Heart right ventricle (tissue), 16 donors: ENCODE data around the gene VKORC1. TPM values are rescaled to one million over a fixed set of nuclear protein-coding genes. Genes with fewer than 3 reads are reported as not detected.

ENCODE experiments used
- ATAC-seq, 8 donors: fragments of 200-7000 bp; cut with Tn5 transposase; one replicate each; pipeline ENCODE4 v1.9.1; 2020; ENCODE audit warnings: mild to moderate bottlenecking in 8 of 8, moderate library complexity in 8 of 8, moderate number of reproducible peaks in 1 of 8
- DNase-seq, 2 donors: peaks; one replicate each; pipeline ENCODE4 v3.0.0-alpha.2; 2020
- H3K27ac ChIP-seq, 10 donors: fragments of 200-600 bp; sonication (generic) in 2 of 10; one replicate each; pipeline versions ENCODE4 v1.5.0 to v1.8.0; 2020 to 2022; ENCODE audit warnings: mild to moderate bottlenecking in 3 of 10
- H3K27me3 ChIP-seq, 7 donors: fragments of 200-600 bp; one replicate each; pipeline ENCODE4 v1.8.0; 2021 to 2022; ENCODE audit warnings: mild to moderate bottlenecking in 2 of 7
- H3K36me3 ChIP-seq, 9 donors: fragments of 200-600 bp; sonication (generic) in 1 of 9; one replicate each; pipeline versions ENCODE4 v1.5.0 to v1.8.0; 2020 to 2022; ENCODE audit warnings: mild to moderate bottlenecking in 2 of 9
- H3K4me1 ChIP-seq, 9 donors: fragments of 200-600 bp; sonication (generic) in 1 of 9; one replicate each; pipeline versions ENCODE4 v1.5.0 to v1.8.0; 2020 to 2022; ENCODE audit warnings: mild to moderate bottlenecking in 4 of 9
- H3K4me3 ChIP-seq, 10 donors: fragments of 200-600 bp; sonication (generic) in 2 of 10; one replicate each; pipeline versions ENCODE4 v1.5.0 to v1.8.0; 2020 to 2022; ENCODE audit warnings: mild to moderate bottlenecking in 7 of 10, moderate library complexity in 2 of 10
- H3K9me3 ChIP-seq, 11 donors: fragments of 200-600 bp in 10 of 11; sonication (generic) in 2 of 11; one replicate each; pipeline versions ENCODE4 v1.5.0 to v1.8.0; 2013 to 2022; ENCODE audit warnings: mild to moderate bottlenecking in 2 of 11, control low read depth in 1 of 11, moderate library complexity in 1 of 11
- WGBS, 2 donors: extraction: QIAGEN DNeasy Blood & Tissue Kit; methylation state at CpG; one replicate each; pipeline ENCODE4 v1.1.7; 2013; ENCODE audit warnings: inconsistent platforms in 1 of 2; 5-methylcytosine and 5-hydroxymethylcytosine counted together
- intact Hi-C, 10 donors: fragments of 100-400 bp; cut with DNase I; formaldehyde crosslinking; loops; one replicate each; pipeline versions ENCODE4 v1.11.1 to v1.14.2; 2022
- polyA plus RNA-seq, 2 donors: library from polyadenylated mRNA; stranded (reverse); fragments of 200-250 nt; gene quantifications; one replicate each; pipeline ENCODE4 v1.2.3, GENCODE V29; 2013
- total RNA-seq, 10 donors: library from RNA; stranded (reverse); fragmentation: NEBNext Ultra II Directional in 3 of 10; extraction: Animal tissue kit (Norgen Biotek cat#: 25700) in 3 of 10; gene quantifications; one replicate each; pipeline versions ENCODE4 v1.2.1 to v1.2.4, GENCODE V29; 2021 to 2023
- TF ChIP-seq, protein P1 (sequence below), 9 donors: fragments of 200-600 bp; sonication (generic) in 2 of 9; IDR thresholded peaks; one replicate each; pipeline versions ENCODE4 v1.5.0 to v1.8.0; 2021 to 2022; ENCODE audit warnings: antibody characterized with exemption in 9 of 9, mild to moderate bottlenecking in 5 of 9, moderate library complexity in 1 of 9
- donor health status: Arrhythmogenic right ventricular cardiomyopathy.
- donor health status: ischemic (EF 13 %, LVEDD 7.1; RV severe dilation, severe dysfunction).
- donor health status: healthy with polysubstance abuse.
- donor health status: DM: no; HTN: yes; CAD: no.
- donor health status: DM: no; HTN: no; CAD: no.
- donor health status: ischemic (EF 25% LVEDD 6.9; RV normal size, moderate dysfunction).
- donor health status: ischemic (EF 25% LVEDD 5.7; RV mildly dilated, moderate dysfunction).
- donor health status: healthy.
- donor health status: DM: yes; HTN: yes; CAD: no.
- donor health status: Ischemic cardiomyopathy.
- donor health status: ischemic (EF 35%, LVEDD 5.7; RV mildly dilated, moderate dysfunction).
- donor health status: nonischemic (EF 11% LVEDD 7.7; RV severe dilation, severe dysfunction).
- donor health status: DM: yes; HTN: yes; CAD: no.
- donor health status: PGD.
- donor health status: ischemic (EF 29% LVEDD 5.4; RV normal size, mild dysfunction).
- donor health status: nonischemic (EF 23%, LVEDD 6.1; RV moderate dilation, normal function).

The VKORC1 gene
- total and polyA plus RNA-seq, 12 donors, result 27.0 to 139 (median 34.3) TPM

DNA sequence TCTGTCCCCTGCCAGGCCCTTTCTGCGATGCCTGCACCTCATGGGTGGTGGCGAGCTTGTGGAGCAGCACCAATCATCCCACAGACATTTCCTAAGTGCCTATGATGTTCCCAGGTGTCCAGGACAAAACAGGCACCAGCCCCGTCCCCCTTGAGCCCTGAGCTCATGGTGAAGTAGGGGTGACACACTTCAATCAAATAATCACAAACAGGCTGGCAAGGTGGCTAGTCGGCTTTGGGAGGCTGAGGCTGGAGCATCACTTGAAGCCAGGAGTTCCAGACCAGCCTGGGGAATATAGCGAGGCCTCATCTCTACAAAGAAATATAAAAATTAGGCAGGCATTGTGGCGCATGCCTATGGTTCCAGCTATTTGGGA, 41.7 kb upstream of the VKORC1 start:
- H3K4me3 ChIP-seq, result no peak overlapping the region
- H3K9me3 ChIP-seq, result no peaks in the 10 kb centered on the region
- H3K27me3 ChIP-seq, result no peaks in the 10 kb centered on the region
- TF ChIP-seq, protein P1, sequence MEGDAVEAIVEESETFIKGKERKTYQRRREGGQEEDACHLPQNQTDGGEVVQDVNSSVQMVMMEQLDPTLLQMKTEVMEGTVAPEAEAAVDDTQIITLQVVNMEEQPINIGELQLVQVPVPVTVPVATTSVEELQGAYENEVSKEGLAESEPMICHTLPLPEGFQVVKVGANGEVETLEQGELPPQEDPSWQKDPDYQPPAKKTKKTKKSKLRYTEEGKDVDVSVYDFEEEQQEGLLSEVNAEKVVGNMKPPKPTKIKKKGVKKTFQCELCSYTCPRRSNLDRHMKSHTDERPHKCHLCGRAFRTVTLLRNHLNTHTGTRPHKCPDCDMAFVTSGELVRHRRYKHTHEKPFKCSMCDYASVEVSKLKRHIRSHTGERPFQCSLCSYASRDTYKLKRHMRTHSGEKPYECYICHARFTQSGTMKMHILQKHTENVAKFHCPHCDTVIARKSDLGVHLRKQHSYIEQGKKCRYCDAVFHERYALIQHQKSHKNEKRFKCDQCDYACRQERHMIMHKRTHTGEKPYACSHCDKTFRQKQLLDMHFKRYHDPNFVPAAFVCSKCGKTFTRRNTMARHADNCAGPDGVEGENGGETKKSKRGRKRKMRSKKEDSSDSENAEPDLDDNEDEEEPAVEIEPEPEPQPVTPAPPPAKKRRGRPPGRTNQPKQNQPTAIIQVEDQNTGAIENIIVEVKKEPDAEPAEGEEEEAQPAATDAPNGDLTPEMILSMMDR (IDR thresholded peaks at IDR 0.05), result no peak
- intact Hi-C loops, result no loop called here
- 87 to 89% methylated on average over 6 of the region's 6 CpGs for WGBS, 2 donors
- peaks cover 8 to 44% (median 32%) of the 10 kb centered on the region in 9 donors for H3K4me1 ChIP-seq
- no peak overlapping the region for H3K27ac ChIP-seq
- ATAC-seq (no peak), DNase-seq (no peak)
- H3K36me3 ChIP-seq, result peaks cover 0 to 22% (median 7%) of the 10 kb centered on the region in 9 donors

GRCh38 chr16:31135535-31136286, 41.1 kb upstream of the VKORC1 start, which contains the start of gene PRSS8:
Gene PRSS8, minus strand, starts transcription at chr16:31135727. Its CDS starts 229 bp downstream, at chr16:31135498.
- DNase-seq (no peak), ATAC-seq (peak in 1 of 8 donors; percentile 4)
- H3K27me3 ChIP-seq, result no peaks in the 10 kb centered on the region
- H3K36me3 ChIP-seq, result peaks cover 0 to 27% (median 13%) of the 10 kb centered on the region in 9 donors
- H3K4me1 ChIP-seq, result peaks cover 8 to 39% (median 28%) of the 10 kb centered on the region in 9 donors
- no peak within 1 kb of the TSS for H3K27ac ChIP-seq
- WGBS, 2 donors, result 55 to 66% methylated on average over 22 of the region's 22 CpGs
- no peaks in the 10 kb centered on the region for H3K9me3 ChIP-seq
- TF ChIP-seq, protein P1 (IDR thresholded peaks at IDR 0.05), result no peak
- H3K4me3 ChIP-seq, result peak within 1 kb of the TSS in 1 of 10 donors; percentile 5
- intact Hi-C loops, result no loop called here

GRCh38 chr16:31134625-31135534, 40.3 kb upstream of the VKORC1 start:
- WGBS, 2 donors, result 27 to 28% methylated on average over 18 of the region's 18 CpGs
- H3K4me1 ChIP-seq, result peaks cover 8 to 43% (median 32%) of the 10 kb centered on the region in 9 donors
- H3K27me3 ChIP-seq, result no peaks in the 10 kb centered on the region
- peaks cover 0 to 36% (median 21%) of the 10 kb centered on the region in 9 donors for H3K36me3 ChIP-seq
- no peaks in the 10 kb centered on the region for H3K9me3 ChIP-seq
- no peak overlapping the region for H3K27ac ChIP-seq
- intact Hi-C loops, result no loop called here
- DNase-seq (no peak), ATAC-seq (peak in 1 of 8 donors; percentile 1)
- H3K4me3 ChIP-seq, result peak overlapping the region in 1 of 10 donors; percentile 5
- TF ChIP-seq, protein P1 (IDR thresholded peaks at IDR 0.05), result no peak

DNA sequence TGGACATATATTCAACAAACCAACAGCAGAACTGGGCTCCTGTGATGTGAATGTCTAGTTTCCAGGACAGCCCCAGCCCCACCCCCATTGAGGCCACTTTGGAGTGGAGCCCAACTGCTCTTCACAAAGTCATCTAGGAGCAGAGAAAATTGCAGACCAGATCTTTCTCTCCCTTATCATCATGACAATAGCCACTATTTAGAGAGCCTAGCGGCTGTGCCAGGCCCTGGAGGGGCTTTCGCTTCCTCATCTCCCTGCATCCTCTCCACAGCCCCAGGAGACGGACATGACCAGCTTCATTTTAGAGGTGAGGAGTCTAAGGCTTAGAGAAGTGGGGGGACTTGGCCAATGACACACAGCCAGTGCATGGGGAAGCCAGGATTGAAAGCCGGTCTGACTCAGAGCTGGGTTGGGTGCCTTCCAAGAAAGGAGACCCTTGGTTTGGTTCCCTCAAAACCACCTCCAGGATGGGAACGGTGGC, 39.5 kb upstream of the VKORC1 start:
- Histone ChIP-seq H3K36me3 (peaks cover 0 to 43% (median 27%) of the 10 kb centered on the region in 9 donors), H3K4me1 (peaks cover 10 to 48% (median 36%) of the 10 kb centered on the region in 9 donors), H3K27me3 (no peaks in the 10 kb centered on the region), H3K9me3 (no peaks in the 10 kb centered on the region), H3K27ac (no peak overlapping the region), H3K4me3 (no peak overlapping the region)
- ATAC-seq (peak in 1 of 8 donors; percentile 21), DNase-seq (no peak)
- TF ChIP-seq, protein P1 (IDR thresholded peaks at IDR 0.05), result no peak
- intact Hi-C loops, result no loop called here
- 20 to 25% methylated on average over 5 of the region's 5 CpGs for WGBS, 2 donors
